SK-N-MC (cell line): Measurements from ENCODE around the gene PLS1.

ENCODE experiments used
- EZH2 ChIP-seq: fragments of 200-600 bp; sonication (generic); IDR thresholded peaks from one replicate; pipeline ENCODE4 v1.6.1; 2017; ENCODE audit warnings: antibody characterized with exemption
- POLR2AphosphoS5 ChIP-seq: IDR thresholded peaks from 2 replicates; pipeline ENCODE4 v1.6.1; 2012; ENCODE audit warnings: mild to moderate bottlenecking, low read depth, low read length, borderline replicate concordance

DNA sequence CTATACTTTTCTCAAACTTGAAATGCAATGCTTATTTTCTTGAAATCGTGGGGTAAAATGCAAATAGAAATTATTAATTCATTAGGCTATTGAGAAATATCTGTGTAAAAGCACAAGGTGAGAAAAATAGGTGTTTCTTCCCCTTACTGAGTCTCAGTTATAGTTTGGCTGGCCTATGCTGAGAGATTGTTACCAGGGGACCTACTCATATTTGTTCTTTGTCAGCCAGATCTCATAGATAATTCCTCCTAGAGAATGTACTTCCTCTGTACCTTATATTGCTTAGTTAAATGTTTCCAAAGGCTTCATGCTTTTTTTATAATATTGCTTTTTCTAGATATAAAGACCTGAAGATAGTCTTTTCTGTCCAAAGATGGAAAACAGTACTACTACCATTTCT lies 67.7 kb downstream of the PLS1 start:
- TF ChIP-seq POLR2AphosphoS5 (no peak), EZH2 (no peak)
